Measurements from ENCODE around the gene SLC13A5. TPM values are rescaled to one million over a fixed set of nuclear protein-coding genes. Genes with fewer than 3 reads are reported as not detected.

The SLC13A5 gene
- total and polyA plus RNA-seq, 10 of the 15 experiments (the other 5 are each of a cell fraction or from before 2014, with no cell fraction given) = 0.23 TPM; not detected in 9

DNA sequence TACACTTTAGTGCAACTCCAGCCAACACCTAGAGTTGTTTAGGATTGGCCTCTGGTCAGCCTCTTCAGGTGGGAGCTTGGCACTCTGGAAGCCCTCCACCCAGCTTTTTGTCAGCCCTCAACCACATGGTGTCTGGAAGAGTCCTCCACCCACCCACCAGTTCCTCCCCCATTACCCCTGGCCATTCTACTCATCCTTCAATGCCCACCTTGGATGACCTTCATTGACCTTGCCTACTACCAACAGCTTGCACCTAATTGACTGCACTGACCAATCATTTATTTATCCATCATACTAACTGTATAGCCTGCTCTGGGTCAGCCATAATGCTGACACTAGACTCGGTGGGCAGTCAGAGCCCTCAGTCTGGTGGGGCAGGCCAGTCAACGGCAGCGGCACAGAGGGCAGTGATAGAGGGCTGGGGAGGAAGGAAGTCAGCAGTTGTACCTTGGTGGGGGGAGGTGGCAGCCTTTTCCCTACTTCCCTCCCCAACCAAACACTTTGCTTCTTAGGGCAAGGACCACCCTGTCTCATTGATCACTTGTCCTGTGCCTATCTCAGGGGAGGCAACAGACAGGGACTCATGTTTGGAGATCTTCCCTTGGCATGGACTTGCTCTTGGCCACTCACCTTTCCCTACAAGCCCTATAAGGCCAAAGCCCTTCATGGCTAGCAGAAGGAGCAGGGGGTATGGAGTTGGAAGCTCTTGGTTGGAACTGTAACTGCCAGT, 29.3 kb downstream of the SLC13A5 start:
- Histone ChIP-seq H3K4me2 (ENCODE audit: control insufficient read depth, insufficient read depth) (no peak overlapping the region), H4K20me1 (ENCODE audit: control insufficient read depth, insufficient read depth) (no peaks in the 10 kb centered on the region), H3K9me3 (replicated peaks; ENCODE audit: control insufficient read depth, insufficient read depth, low read length) (no peaks in the 10 kb centered on the region), H3K27me3 (replicated peaks in 1 of 2; ENCODE audit: control insufficient read depth in 2 of 2, insufficient read depth in 2 of 2, low read length in 1 of 2) (no peaks in the 10 kb centered on the region; a peak in 1 of 4 replicates), H3K36me3 (ENCODE audit: control insufficient read depth in 2 of 2, insufficient read depth in 2 of 2, low read length in 1 of 2) (no peaks in the 10 kb centered on the region), H3K9ac (ENCODE audit: control insufficient read depth, insufficient read depth, low read length) (no peak overlapping the region), H3K4me1 (ENCODE audit: control insufficient read depth, insufficient read depth, low read length) (no peaks in the 10 kb centered on the region), H2AFZ (ENCODE audit: control insufficient read depth, low read depth, low read length) (no peak overlapping the region), H3K4me3 (no peak overlapping the region), H3K79me2 (ENCODE audit: control insufficient read depth, insufficient read depth, low read length) (no peaks in the 10 kb centered on the region), H3K27ac (ENCODE audit: control insufficient read depth, insufficient read depth) (no peak overlapping the region)
- ChIA-PET SMC1A (ENCODE audit: uncharacterized antibody, unreplicated experiment) (no interaction called here), POLR2A (no interaction called here), CTCF (no interaction called here), RAD21 (ENCODE audit: unreplicated experiment) (no interaction called here)
- TF ChIP-seq KLF5 (IDR thresholded peaks at IDR 0.05; ENCODE audit: partially characterized antibody) (no peak), RAD51 (IDR thresholded peaks at IDR 0.05) (no peak), HCFC1 (IDR thresholded peaks at IDR 0.05; ENCODE audit: low read length) (no peak), NRF1 (conservative IDR thresholded peaks at IDR 0.05; ENCODE audit: low read depth, low read length) (no peak), HDAC6 (IDR thresholded peaks at IDR 0.05; ENCODE audit: unreplicated experiment) (no peak), LARP7 (IDR thresholded peaks at IDR 0.05) (no peak), BACH1 (IDR thresholded peaks at IDR 0.05; ENCODE audit: borderline replicate concordance) (no peak), RAD21 (IDR thresholded peaks at IDR 0.05; ENCODE audit: insufficient read depth, low read depth, low read length) (no peak), GATAD2B (conservative IDR thresholded peaks at IDR 0.05; ENCODE audit: low read depth) (no peak), FOXM1 (IDR thresholded peaks at IDR 0.05; ENCODE audit: low read depth, low read length) (no peak), TCF12 (IDR thresholded peaks at IDR 0.05; ENCODE audit: low read depth, low read length) (no peak), MEF2A (IDR thresholded peaks at IDR 0.05; ENCODE audit: insufficient read depth, low read depth, low read length) (no peak), HDAC2 (IDR thresholded peaks at IDR 0.05) (no peak), ZZZ3 (IDR thresholded peaks at IDR 0.05; ENCODE audit: control insufficient read depth, insufficient read length, low read depth) (no peak)
- TF ChIP-seq, protein P1, sequence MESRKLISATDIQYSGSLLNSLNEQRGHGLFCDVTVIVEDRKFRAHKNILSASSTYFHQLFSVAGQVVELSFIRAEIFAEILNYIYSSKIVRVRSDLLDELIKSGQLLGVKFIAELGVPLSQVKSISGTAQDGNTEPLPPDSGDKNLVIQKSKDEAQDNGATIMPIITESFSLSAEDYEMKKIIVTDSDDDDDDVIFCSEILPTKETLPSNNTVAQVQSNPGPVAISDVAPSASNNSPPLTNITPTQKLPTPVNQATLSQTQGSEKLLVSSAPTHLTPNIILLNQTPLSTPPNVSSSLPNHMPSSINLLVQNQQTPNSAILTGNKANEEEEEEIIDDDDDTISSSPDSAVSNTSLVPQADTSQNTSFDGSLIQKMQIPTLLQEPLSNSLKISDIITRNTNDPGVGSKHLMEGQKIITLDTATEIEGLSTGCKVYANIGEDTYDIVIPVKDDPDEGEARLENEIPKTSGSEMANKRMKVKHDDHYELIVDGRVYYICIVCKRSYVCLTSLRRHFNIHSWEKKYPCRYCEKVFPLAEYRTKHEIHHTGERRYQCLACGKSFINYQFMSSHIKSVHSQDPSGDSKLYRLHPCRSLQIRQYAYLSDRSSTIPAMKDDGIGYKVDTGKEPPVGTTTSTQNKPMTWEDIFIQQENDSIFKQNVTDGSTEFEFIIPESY (IDR thresholded peaks at IDR 0.05) = no peak
- TF ChIP-seq, protein P2, sequence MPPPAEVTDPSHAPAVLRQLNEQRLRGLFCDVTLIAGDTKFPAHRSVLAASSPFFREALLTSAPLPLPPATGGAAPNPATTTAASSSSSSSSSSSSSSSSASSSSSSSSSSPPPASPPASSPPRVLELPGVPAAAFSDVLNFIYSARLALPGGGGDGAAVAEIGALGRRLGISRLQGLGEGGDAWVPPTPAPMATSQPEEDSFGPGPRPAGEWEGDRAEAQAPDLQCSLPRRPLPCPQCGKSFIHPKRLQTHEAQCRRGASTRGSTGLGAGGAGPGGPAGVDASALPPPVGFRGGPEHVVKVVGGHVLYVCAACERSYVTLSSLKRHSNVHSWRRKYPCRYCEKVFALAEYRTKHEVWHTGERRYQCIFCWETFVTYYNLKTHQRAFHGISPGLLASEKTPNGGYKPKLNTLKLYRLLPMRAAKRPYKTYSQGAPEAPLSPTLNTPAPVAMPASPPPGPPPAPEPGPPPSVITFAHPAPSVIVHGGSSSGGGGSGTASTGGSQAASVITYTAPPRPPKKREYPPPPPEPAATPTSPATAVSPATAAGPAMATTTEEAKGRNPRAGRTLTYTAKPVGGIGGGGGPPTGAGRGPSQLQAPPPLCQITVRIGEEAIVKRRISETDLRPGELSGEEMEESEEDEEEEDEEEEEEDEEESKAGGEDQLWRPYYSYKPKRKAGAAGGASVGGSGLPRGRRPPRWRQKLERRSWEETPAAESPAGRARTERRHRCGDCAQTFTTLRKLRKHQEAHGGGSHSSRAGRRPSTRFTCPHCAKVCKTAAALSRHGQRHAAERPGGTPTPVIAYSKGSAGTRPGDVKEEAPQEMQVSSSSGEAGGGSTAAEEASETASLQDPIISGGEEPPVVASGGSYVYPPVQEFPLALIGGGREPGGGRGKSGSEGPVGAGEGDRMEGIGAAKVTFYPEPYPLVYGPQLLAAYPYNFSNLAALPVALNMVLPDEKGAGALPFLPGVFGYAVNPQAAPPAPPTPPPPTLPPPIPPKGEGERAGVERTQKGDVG (CRISPR knock-in tag; IDR thresholded peaks at IDR 0.05) = no peak
- intact Hi-C loops (cut with micrococcal nuclease; ENCODE audit: unreplicated experiment) (no loop called here), in situ Hi-C loops (cut with MboI) (no loop called here)
- no peak for ATAC-seq
- WGBS (ENCODE audit: insufficient coverage, insufficient replicate concordance, low lambda C conversion rate, missing lambda C conversion rate) = 67% methylated on average over 3 of the region's 3 CpGs
- no peak for FAIRE-seq
- no peak for DNase-seq (ENCODE audit: low read depth, low spot score)
- BruUV-seq (replicated peaks) = no TSS peak
